GM19043 (cell line): ENCODE results near the gene STYK1.
"Not testable (repeated sequence)": the region's sequence is repeated elsewhere in the genome, so short reads cannot be mapped to it uniquely, and the experiment has no call there.

ENCODE experiments used
- ATAC-seq: cut with Tn5 transposase; IDR thresholded peaks from one replicate; pipeline ENCODE4 v1.9.1; 2021; ENCODE audit warnings: low read depth; ENCODE audit not compliant: unreplicated experiment

Gene STYK1

DNA sequence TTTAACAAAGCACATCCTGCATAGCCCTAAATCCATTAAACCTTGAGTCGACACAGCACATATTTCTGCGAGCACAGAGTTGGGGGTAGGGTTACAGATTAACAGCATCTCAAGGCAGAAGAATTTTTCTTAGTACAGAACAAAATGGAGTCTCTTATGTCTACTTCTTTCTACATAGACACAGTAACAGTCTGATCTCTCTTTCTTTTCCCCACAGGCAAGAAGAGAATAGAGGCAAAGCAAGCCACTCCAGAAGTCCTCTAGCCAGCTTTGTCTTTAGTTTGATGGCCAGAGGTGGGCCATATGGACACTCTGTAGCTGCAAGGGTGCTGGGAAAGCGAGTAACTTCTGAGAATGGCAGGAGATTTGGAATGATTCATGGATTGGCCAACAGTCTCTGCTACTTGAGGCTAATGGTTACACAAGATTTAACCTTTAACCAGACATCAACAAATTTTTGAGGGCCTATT is 101.8 kb downstream of the STYK1 start:
- ATAC-seq, result not testable (repeated sequence)

DNA sequence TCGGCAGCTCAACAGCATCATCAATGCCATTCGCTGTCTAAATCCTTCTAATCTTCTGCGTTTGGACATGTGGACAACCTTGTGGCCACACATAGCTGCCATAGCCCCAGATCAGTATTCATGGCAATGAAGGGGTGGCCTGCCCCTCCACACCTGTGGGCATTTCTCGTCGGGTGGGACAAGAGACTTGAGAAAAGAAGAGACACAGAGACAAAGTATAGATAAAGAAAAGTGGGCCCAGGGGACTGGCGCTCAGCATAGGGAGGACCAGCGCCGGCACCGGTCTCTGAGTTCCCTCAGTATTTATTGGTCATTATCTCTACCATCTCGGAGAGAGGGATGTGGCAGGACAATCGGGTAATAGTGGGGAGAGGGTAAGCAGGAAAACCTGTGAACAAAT is 102.7 kb downstream of the STYK1 start:
- no peak for ATAC-seq
